B cell (primary cell): ENCODE measurements around the gene TMEM108.

ENCODE experiments used
- CTCF ChIP-seq: fragments of 200-600 bp; IDR thresholded peaks from one replicate; pipeline ENCODE4 v1.8.0; 2022; ENCODE audit warnings: antibody characterized with exemption, mild to moderate bottlenecking
- EZH2 ChIP-seq: IDR thresholded peaks from 2 replicates; pipeline ENCODE4 v1.6.1; 2012; ENCODE audit warnings: borderline replicate concordance, low read depth, mild to moderate bottlenecking, moderate library complexity, low read length; ENCODE audit not compliant: insufficient read depth, poor library complexity, severe bottlenecking

GRCh38 chr3:133159498-133160475 lies 121.6 kb downstream of the TMEM108 start:
- TF ChIP-seq CTCF (no peak), EZH2 (no peak)
